Stimulated activated CD8-positive, alpha-beta memory T cell treated with anti-CD3 and anti-CD28 coated beads, Interleukin-15, amount 100 ng/mL, for 1 hour (primary cell): ENCODE measurements around the gene PCGF3.
"Not testable (repeated sequence)": the region's sequence is repeated elsewhere in the genome, so short reads cannot be mapped to it uniquely, and the experiment has no call there.

Experiments used
- DNase-seq: peaks from one replicate; pipeline ENCODE4 v3.0.0-alpha.2; 2020; ENCODE audit warnings: low read depth

Gene PCGF3

DNA sequence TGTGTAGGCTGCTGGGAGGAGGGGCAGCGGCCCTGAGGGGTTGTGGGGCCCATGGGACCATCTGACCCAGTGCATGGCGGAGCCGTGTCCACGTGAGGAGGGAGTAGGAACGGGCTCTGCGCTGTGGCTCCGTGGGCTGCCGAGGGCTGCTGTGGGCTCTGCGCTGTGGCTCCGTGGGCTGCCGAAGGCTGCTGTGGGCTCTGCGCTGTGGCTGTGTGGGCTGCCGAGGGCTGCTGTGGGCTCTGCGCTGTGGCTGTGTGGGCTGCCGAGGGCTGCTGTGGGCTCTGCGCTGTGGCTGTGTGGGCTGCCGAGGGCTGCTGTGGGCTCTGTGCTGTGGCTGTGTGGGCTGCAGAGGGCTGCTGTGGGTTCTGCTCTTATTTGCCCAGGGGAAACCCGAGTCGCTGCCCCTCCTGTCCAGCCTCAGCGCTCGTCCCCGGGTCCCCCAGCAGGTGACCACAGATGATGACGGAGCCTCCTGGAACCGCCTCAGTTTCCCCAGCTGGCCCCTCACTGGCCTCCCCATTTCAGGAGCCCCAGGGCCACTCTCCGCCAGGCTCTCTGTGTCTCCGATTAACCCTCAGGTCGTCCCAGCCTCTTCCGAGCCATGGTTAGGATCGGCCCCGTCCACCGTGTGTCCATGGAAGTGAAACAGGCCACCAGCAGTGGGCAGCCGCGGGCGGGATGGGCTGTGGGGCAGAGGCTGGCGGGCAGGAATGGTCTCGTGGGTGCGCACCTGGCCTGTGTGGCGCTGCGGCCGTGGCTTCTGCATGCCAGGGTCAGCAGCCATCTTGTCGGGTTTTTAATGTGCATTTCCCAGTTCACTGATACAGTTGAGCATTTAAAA is 20.0 kb downstream of the PCGF3 start:
- DNase-seq = no peak

DNA sequence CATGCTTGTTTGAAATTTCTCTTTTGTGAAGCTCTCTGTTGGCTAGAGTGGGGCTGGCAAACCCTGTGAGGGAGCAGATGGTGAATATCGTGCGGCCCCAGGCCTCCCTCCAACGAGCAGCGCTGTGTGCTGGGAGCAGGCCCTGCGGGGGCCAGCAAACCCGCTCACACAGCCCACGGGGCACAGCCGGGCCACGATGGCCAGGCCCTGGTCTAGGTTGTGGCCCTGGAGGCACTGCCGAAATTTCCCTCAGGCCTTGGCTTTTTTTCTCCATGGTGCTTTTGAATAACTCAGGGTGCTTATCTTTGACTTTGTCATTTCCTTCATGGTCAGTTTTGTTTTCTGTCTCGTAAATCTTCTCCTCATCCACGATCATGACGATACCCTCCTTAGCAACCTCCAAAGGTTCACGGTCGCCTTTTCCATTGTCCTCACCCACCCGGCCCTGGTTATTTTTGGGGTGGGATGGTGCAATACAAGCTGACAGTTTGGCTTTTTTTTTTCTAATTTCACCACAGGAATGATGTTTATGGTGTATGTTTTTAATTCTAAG is 20.7 kb downstream of the PCGF3 start:
- no peak for DNase-seq

DNA sequence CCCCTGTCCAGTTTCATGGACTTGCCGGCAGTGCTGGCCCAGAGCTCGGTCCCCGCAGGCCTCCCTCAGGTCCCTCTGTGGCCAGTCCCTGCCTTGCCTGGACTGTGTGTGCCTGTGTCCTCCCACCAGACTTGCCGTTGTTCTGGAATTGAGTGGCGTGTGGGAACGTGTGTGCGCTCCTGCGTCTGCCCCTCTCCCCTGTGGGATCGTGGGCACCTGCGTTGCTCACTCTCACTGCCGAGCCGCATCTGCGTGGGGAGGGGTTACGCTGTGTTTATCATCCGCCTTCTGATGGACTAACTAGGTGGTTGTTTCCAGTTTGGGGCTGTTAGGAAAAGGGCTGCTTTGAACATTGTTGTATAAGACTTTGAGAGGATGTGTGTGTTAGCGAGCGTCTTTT is 21.2 kb downstream of the PCGF3 start:
- DNase-seq = no peak

DNA sequence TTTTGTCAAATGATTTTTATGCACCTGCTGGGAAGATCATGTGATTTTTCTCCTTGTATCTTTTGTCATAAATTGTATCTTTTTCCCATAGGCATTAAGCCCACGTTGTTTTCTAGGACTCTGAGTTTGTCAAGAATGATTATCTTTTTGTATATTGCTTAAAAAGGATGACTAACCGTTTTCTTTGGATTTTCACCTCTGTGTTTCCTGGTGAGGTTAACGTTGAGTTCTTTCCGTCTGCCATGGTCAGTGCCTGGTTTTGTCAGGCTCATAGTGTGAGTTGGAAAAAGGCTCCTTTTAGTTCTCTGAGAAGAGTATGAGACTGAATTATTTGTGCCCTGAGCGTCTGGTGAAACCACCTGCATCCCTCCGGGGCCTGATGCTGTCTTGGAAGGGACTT is 21.9 kb downstream of the PCGF3 start:
- DNase-seq = no peak

DNA sequence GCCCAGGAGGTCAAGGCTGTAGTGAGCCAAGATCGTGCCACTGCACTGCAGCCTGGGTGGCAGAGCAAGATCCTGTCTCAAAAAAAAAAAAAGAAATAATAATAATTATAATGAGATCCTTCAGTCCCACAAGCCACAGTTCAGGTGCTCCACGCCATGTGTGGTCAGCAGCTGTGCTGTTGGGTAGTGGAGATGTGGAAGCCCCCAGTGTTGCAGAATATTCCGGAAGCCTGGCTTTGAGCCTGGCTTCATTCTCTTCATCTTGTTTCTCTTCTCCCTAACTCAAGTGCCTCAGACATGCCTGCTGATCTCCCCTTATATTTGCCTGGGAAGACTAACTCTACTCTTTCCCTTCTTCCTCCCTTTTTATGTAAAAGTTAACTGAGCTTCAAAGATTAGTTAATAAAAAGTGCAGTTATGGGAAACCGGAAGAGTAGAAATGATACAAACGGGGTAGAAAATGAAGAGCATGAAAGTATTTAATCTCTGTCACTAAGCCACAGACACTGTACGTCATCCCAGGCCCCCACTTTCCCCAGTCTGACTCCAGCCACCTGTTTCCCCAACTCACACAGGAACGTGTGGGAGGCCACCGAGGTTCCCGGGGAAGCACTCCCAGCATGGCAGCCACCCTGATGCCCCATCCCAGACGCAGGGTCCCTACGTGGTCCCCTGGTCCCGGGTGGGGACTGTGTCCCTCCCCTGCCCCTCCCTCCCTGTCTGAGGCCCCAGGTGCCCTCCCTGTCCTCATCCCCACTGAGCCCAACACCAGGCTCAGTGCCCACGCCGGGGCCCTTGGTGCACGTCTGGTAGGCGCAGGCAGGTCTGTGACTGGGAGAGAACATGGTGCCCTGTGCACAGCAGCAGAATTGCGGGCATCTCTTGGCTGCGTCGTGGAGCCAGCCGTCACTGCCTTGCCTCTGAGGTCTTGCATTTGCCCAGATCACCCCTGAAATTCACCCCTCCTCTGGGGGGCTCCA is 24.0 kb downstream of the PCGF3 start:
- no peak for DNase-seq

DNA sequence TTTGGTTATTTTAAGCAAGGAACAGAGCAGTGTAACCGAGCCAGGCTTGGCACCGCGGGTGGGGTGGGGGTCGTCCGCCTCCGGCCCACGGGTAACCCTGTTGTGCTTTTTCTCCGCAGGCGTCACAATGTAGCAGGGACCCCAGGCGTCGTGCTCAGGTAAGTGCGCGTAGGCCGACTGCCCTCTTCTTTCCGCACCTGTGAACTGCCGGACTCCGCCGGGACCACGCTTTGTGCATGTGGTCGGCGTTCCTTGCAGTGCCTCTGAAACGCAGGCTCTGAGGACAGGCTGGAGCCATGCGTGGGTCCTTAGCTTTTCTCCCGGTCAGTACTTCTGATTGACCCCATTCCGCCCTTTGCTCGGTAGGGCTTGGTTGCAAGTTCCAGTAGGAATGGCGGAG is 24.9 kb downstream of the PCGF3 start:
- DNase-seq = no peak

DNA sequence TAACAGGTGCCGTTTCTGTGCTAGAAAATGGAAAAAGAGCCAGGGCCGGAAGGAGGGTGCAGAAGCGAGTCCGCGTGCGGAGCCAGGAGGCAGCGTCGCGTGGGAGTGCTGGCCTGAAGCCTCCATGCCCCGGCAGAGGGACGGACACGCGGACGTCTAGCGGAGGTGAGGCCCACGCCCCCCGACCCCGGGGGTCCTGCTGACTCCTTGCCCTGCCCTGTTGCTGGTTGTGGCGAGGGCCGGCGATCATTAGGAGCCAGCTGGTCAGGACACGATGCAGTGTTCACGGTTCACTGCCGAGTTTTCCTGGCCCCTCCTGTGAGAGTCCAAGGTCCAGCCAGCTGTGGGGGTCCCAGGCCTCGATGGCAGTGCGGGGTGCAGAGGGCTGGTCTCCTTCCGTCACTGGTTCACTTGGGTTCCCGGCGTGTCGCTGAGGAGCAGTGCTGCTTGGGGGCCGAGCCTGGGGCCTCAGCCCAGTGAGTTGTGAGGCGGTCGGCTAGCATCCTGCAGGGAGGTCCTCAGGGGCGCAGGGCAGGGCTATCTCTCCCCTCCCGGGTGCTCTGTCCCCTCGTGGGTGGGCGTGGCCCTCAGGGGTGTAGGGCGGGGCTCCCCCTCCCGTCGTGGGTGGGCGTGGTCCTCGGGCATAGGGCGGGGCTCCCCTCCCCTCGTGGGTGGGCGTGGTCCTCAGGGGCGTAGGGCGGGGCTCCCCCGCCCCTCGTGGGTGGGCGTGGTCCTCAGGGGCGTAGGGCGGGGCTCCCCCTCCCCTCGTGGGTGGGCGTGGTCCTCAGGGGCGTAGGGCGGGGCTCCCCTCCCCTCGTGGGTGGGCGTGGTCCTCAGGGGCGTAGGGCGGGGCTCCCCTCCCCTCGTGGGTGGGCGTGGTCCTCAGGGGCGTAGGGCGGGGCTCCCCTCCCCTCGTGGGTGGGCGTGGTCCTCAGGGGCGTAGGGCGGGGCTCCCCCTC is 25.6 kb downstream of the PCGF3 start:
- DNase-seq = not testable (repeated sequence)

DNA sequence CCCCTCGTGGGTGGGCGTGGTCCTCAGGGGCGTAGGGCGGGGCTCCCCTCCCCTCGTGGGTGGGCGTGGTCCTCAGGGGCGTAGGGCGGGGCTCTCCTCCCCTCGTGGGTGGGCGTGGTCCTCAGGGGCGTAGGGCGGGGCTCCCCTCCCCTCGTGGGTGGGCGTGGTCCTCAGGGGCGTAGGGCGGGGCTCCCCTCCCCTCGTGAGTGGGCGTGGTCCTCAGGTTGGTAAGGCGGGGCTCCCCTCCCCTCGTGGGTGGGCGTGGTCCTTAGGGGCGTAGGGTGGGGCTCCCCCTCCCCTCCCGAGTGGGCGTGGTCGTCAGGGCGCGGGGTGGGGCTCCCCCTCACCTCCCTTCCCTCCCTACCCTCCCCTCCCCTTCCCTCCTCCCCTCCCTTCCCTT is 26.3 kb downstream of the PCGF3 start:
- DNase-seq = not testable (repeated sequence)

DNA sequence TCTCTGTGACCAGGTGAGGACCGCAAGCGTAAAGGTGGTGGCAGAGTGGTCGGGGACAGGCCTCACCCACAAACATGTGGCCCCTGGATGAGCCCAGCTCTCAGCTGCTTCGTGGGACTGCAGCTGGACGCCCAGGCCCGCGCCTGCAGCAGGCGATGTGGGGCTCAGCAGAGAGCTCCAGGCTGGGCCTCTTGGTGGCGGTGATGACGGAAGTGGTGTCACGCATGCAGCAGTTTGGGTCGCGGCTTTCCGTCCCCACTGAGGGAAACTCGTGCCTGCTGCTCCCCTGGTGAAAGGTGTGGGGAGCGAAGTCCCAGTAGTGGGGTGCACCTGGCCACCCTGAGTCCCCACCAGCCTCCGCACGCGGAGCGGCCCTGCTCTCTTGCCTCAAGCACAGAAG is 26.9 kb downstream of the PCGF3 start:
- DNase-seq = no peak

DNA sequence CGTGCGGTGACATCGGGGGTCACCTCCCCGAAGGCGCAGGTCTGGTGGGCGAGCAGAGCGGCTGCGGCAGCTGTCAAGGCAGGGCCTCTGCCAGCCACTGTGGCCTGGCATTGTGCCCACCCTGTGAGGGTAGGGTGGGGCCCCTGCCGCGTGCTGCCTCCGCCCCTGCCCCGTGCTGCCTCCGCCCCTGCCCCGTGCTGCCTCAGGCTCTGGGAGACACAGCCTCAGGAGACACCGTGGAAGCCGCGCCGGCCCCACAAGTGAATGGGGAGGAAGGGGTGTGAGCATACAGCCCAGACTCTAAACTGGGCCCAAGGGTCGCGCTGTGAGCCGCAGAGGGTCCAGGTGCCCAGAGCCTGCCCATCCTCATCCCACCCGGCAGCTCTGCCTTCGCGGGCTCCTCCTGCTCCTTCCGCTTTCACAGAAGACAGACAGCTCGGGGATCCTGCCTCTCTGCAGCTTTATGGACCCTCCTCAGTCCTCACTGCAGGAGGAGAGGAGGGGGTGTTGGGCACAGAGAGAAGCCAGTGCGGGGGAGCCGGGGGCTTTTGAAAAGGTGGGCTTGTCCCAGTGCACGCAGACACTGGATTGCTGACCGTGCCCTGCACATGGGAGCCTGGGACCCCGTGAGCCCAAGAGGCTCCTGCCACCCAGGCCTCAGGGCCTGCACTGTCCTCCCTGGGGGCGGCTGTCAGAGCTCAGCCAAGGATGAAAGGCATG is 27.4 kb downstream of the PCGF3 start:
- no peak for DNase-seq

DNA sequence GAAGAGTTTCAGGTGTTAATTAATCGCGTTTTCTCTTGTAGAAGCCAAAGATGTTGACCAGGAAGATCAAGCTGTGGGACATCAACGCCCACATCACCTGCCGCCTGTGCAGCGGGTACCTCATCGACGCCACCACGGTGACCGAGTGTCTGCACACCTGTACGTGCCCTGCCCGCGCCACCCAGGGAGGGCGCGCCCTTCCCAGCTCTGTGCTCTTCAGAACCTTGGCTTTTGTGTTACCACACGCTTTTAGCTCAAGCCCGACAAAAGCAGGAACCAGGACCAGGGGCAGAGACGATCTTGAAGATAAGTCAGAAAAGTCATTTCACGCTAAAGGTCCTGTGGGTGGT is 28.0 kb downstream of the PCGF3 start:
- no peak for DNase-seq

DNA sequence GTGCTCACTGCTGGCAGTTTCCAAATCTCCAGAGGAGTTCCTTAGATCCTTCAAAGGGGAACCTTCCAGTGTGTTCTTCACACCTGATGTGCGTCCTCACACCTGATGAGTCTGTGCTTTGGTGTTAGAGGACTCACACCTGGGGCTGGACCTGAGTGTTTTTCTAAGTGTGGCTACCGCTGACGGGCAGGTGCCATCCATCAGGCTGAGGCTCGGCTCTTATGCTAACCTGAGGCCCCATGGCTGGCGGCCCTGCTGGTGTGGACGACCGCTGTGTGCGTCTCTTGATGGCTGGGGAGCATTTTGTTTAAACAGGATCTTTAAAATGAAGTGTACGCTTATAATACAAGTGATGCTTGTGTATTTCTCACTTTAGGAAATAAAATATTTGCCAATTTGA is 28.4 kb downstream of the PCGF3 start:
- DNase-seq = no peak

DNA sequence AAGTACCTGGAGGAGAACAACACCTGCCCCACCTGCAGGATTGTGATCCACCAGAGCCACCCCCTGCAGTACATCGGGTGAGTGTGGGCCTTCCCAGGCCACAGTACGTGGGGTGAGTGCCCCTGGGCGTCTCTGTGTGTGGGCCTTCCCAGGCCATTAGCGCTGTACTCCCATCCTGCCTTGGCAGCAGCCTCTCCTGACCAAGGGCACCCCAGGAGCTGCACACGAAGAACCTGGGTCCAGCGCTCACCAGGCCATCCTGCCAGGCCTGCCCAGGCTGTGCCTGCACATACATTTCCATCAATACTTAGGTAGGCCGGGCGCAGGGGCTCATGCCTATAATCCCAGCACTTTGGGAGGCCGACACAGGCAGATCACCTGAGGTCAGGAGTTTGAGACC is 29.3 kb downstream of the PCGF3 start:
- no peak for DNase-seq

DNA sequence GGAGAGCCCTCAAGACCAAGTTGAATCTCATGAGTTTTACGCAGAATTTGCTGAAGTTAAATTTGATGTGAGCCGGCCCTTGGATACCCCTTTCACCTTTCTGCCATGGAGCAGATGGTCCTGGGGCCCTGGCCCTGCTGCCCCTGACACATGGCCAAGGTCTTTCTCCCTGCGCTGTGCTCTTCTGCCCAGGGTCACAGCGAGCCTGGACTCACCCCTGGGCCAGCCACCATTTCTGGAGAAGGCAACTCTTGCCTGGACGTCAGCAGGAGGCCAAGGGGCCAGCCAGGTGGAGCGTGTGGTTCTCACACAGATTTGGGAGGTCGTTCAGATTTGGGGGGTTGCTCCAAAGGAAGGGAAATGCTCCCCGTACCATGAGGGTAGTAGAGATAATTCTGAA is 30.0 kb downstream of the PCGF3 start:
- DNase-seq = no peak

DNA sequence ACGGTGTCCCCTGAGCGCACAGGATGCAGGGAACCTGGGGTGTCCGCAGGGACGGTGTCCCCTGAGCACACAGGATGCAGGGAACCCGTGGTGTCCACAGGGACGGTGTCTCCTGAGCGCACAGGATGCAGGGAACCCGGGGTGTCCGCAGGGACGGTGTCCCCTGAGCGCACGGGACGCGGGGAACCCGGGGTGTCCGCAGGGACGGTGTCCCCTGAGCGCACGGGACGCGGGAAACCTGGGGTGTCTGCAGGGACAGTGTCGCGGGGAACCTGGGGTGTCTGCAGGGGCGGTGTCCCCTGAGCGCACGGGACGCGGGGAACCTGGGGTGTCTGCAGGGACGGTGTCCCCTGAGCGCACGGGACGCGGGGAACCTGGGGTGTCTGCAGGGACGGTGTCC is 30.9 kb downstream of the PCGF3 start:
- not testable (repeated sequence) for DNase-seq

DNA sequence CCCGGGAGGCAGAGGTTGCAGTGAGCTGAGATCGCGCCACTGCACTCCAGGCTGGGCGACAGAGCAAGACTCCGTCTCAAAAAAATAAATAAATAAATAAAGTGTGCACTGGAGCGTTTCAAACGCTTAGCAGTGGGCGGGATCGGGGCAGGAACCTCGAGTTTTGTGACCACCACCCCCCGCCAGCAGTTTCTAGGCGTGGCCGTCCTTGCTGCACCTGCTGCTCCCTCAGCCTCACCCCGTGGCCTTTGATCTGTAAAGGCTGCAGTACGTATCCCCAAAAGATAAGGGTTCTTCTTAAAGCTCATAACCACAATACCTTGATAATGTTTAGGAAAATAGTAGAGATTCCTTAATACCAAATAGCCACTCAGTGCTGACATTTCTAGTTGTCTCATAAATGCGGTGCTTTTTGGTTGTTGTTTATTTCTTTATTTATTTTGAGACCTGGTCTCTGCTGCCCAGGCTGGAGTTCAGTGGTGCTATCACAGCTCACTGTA is 33.2 kb downstream of the PCGF3 start:
- no peak for DNase-seq

DNA sequence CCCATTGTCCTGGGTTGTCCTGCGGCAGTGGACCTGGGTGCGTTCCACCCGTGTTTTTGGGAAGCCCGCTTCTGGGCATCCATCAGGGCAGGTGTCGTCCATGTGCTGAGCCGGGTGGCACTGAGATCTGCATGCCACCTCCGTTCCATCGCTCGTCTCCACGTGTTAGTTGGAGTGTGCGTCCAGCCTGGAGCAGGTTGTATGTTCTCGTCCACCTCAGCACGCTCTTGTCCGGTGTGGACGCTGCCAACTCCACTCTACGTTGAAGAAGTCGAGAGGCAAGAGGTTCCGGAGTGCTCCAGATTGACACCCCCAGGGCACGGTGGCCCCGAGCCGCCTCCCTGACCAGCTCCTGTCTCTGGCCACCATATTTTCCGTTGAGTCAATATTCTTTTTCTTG is 33.9 kb downstream of the PCGF3 start:
- DNase-seq = no peak

DNA sequence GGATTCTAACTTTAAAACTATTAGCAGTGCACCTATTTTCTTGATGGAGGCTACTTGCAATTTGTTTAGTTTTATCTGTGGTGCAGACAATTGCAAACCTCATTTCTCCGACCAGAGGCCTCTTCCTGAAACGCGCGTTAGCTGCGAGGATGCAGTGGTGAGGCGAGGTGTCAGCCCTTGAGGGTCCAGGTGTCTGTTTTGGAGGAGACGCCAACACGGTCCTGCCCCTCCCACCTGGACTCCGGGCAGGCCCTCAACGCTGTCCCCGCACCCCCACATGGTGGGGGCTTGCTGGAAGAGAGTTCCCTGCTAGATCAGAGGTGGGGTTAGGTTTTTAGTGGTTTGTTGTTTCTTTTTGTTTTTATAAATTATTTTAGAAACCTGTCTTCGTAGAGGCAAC is 34.4 kb downstream of the PCGF3 start:
- DNase-seq = no peak

DNA sequence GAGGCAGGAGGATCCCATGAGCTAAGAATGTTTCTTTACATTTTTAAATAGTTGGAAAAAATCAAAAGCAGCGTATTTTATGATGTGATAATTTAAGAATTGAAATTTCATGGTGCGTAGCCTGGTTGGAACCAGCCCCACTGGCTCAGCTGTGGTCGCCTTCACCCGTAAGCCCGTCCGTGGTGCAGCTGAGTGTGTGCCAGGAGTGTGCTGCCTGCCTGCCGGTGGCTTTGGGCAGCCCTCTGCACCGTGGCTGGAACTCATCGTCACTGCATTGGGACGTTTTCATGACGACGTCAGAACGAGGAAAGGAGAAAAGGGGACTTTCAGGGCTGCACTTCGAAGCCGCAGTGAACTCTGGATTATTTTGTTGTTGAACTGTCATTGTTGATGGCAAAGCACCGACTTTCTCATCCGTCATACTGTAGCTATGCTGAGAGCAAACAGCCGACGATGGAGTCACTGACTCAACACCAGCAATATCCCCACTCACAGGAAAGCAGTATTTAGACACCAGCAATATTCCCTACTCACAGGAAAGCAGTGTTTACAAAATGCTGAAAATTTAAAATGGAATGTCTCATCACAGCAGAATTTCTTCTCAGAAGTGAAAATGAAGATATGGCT is 35.1 kb downstream of the PCGF3 start:
- DNase-seq = no peak

DNA sequence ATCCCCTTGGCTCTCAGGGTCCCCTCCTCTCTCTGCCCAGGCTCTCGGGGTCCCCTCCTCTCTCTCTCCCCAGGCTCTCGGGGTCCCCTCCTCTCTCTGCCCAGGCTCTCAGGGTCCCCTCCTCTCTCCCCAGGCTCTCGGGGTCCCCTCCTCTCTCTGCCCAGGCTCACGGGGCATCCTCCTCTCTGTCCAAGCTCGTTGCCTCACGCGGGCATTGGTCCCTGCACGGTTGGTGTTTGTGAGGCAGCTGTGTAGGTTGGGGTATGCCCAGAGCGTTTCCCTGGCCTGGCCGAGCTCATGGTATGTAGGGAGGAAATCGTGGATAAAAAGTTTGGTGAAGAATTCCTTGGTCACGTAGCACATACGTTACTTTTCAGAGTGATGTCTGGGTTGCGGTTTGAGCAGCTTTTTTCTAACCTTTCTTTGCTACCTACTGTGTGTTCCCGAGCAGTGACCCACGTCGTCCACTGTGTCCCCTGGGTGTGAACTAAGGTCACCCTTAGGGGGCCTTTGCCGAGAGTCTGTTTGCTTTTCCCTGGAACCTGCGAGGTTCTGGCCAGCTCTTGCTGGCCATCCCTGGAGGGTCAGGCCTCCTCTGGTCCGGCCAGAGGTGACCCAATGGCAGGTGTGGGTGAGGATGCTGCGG is 36.6 kb downstream of the PCGF3 start:
- no peak for DNase-seq
